Osteoblast (primary cell): ENCODE results near the gene CDH1. TPM values are rescaled to one million over a fixed set of nuclear protein-coding genes. Genes with fewer than 3 reads are reported as not detected.

ENCODE experiments used
- DNase-seq: peaks from one replicate; pipeline ENCODE4 v3.0.0; 2011; ENCODE audit warnings: low spot score, mixed read lengths; ENCODE audit not compliant: insufficient read length; ENCODE audit errors: missing footprints
- H2AFZ ChIP-seq: 2 replicates; pipeline ENCODE4 v1.6.0; 2011; ENCODE audit warnings: mild to moderate bottlenecking, low read length
- H3K27ac ChIP-seq: 2 replicates; pipeline ENCODE4 v1.5.1; 2011; ENCODE audit warnings: mild to moderate bottlenecking, low read depth, low read length, moderate library complexity
- H3K27me3 ChIP-seq: 2 replicates; pipeline ENCODE4 v1.6.0; 2012; ENCODE audit warnings: mild to moderate bottlenecking, control low read depth, inconsistent platforms, low read length, moderate library complexity; ENCODE audit not compliant: insufficient read depth
- H3K36me3 ChIP-seq: 2 replicates; pipeline ENCODE4 v1.5.1; 2011; ENCODE audit warnings: mild to moderate bottlenecking, low read length, control low read depth, moderate library complexity; ENCODE audit not compliant: insufficient read depth
- H3K4me1 ChIP-seq: 2 replicates; pipeline ENCODE4 v1.5.1; 2011; ENCODE audit warnings: mild to moderate bottlenecking, low read length, control low read depth, moderate library complexity; ENCODE audit not compliant: insufficient read depth
- H3K4me2 ChIP-seq: 2 replicates; pipeline ENCODE4 v1.6.0; 2011; ENCODE audit warnings: mild to moderate bottlenecking, low read length; ENCODE audit not compliant: insufficient read depth
- H3K4me3 ChIP-seq: fragments of 200-600 bp; sonication (generic); 3 replicates; pipeline ENCODE4 v1.5.1; 2012; ENCODE audit warnings: mild to moderate bottlenecking, low read length, inconsistent platforms; ENCODE audit not compliant: insufficient read depth
- H3K79me2 ChIP-seq: 2 replicates; pipeline ENCODE4 v1.6.0; 2012; ENCODE audit warnings: mild to moderate bottlenecking, low read length, control low read depth, inconsistent platforms; ENCODE audit not compliant: insufficient read depth
- H3K9me3 ChIP-seq: 2 replicates; pipeline ENCODE4 v1.5.1; 2011; ENCODE audit warnings: low read depth, low read length, control low read depth
- H4K20me1 ChIP-seq: 2 replicates; pipeline ENCODE4 v1.6.0; 2012; ENCODE audit warnings: mild to moderate bottlenecking, low read length, control low read depth; ENCODE audit not compliant: insufficient read depth
- CTCF ChIP-seq: IDR thresholded peaks from 2 replicates; pipeline ENCODE4 v1.5.1; 2011; ENCODE audit warnings: mild to moderate bottlenecking, low read depth, low read length, moderate library complexity; ENCODE audit errors: extremely low read depth
- total RNA-seq: library from RNA; depleted of rRNA; stranded (reverse); fragments of >200 nt; gene quantifications from 2 replicates; pipeline ENCODE4 v1.2.3, GENCODE V29; 2012

Gene CDH1
- total RNA-seq, 1 donor = 1.1 TPM

GRCh38 chr16:68698091-68698490, 39.0 kb upstream of the CDH1 start:
- H3K36me3 ChIP-seq = no peaks in the 10 kb centered on the region
- no peaks in the 10 kb centered on the region for H4K20me1 ChIP-seq
- no peak overlapping the region for H2AFZ ChIP-seq
- no peak for TF ChIP-seq CTCF
- H3K27me3 ChIP-seq = peaks cover 2% of the 10 kb centered on the region
- no peak overlapping the region for H3K4me2 ChIP-seq
- no peak for DNase-seq
- no peaks in the 10 kb centered on the region for H3K79me2 ChIP-seq
- no peak overlapping the region for H3K27ac ChIP-seq
- H3K9me3 ChIP-seq = no peaks in the 10 kb centered on the region
- no peak overlapping the region for H3K4me3 ChIP-seq
- peaks cover 4% of the 10 kb centered on the region for H3K4me1 ChIP-seq

GRCh38 chr16:68700120-68700519, 37.0 kb upstream of the CDH1 start:
- no peaks in the 10 kb centered on the region for H3K27me3 ChIP-seq
- DNase-seq = peak; percentile 82
- peaks cover 4% of the 10 kb centered on the region for H3K4me1 ChIP-seq
- H3K27ac ChIP-seq = no peak overlapping the region
- H3K9me3 ChIP-seq = no peaks in the 10 kb centered on the region
- no peak for TF ChIP-seq CTCF
- H2AFZ ChIP-seq = no peak overlapping the region
- H3K36me3 ChIP-seq = no peaks in the 10 kb centered on the region
- H4K20me1 ChIP-seq = no peaks in the 10 kb centered on the region
- H3K4me2 ChIP-seq = no peak overlapping the region
- no peak overlapping the region for H3K4me3 ChIP-seq
- no peaks in the 10 kb centered on the region for H3K79me2 ChIP-seq

GRCh38 chr16:68700831-68701230, 36.3 kb upstream of the CDH1 start:
- Histone ChIP-seq H2AFZ (no peak overlapping the region), H3K9me3 (no peaks in the 10 kb centered on the region), H3K27me3 (no peaks in the 10 kb centered on the region), H3K4me2 (no peak overlapping the region), H4K20me1 (no peaks in the 10 kb centered on the region), H3K79me2 (no peaks in the 10 kb centered on the region), H3K4me1 (peaks cover 4% of the 10 kb centered on the region), H3K36me3 (no peaks in the 10 kb centered on the region), H3K27ac (no peak overlapping the region), H3K4me3 (no peak overlapping the region)
- peak; percentile 38 for DNase-seq
- no peak for TF ChIP-seq CTCF

DNA sequence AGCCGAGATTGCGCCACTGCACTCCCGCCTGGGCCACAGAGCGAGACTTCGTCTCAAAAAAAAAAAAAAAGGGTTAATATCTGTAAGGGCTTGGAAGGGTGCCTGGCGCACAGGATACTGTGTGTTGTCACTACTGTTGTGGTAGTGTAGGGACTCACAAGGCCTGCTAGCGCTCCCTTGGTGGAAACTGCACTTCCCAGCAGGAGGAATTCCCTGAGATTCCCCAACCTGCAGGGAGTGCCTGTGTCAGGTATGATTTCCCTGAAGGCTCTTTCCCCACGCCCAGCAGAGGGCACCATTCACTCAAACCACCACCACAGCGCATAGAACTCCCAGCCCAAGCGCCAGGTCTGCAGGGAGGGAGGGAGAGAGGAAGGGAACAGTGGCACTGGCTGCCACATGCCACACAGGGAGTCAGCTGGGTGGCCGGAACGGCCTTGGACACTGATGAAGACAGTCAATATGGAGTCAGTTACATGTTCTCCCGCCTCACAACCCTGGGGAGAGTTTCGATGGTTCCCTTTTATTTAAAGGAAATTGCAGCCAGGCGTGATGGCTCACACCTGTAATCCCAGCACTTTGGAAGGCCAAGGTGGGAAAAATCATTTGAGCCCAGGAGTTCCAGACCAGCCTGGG, 32.7 kb upstream of the CDH1 start:
- H3K27me3 ChIP-seq = no peaks in the 10 kb centered on the region
- peak; percentile 93 for DNase-seq
- no peaks in the 10 kb centered on the region for H4K20me1 ChIP-seq
- no peaks in the 10 kb centered on the region for H3K36me3 ChIP-seq
- peaks cover 12% of the 10 kb centered on the region for H3K4me1 ChIP-seq
- no peak overlapping the region for H3K4me2 ChIP-seq
- no peak overlapping the region for H3K27ac ChIP-seq
- no peaks in the 10 kb centered on the region for H3K9me3 ChIP-seq
- no peak overlapping the region for H2AFZ ChIP-seq
- H3K79me2 ChIP-seq = no peaks in the 10 kb centered on the region
- TF ChIP-seq CTCF = peak; percentile 82
- no peak overlapping the region for H3K4me3 ChIP-seq
